Panc1 (cell line): ENCODE measurements around the gene LZTS2. TPM values are rescaled to one million over a fixed set of nuclear protein-coding genes. Genes with fewer than 3 reads are reported as not detected.
A peak's percentile ranks its signal among the peaks of the same experiment; 100 is the strongest.

ENCODE experiments used
- ATAC-seq: fragments of 200-7000 bp; cut with Tn5 transposase; 2 replicates; pipeline ENCODE4 v1.9.1; 2020; ENCODE audit warnings: mild to moderate bottlenecking, moderate library complexity
- BruUV-seq: library from RNA; stranded (reverse); fragments of 400-500 nt; replicated peaks from 2 replicates; lab custom pipeline; 2021; lab: Mats Ljungman, UMichigan
- CTCF ChIA-PET: fragments of 300-600 bp; sonication (Branson Sonifier 250); formaldehyde crosslinking; loops from one replicate; lab custom pipeline; 2022; ENCODE audit warnings: antibody characterized with exemption; lab: Charles Lee
- POLR2A ChIA-PET: fragments of 300-600 bp; sonication (Branson Sonifier 250); formaldehyde crosslinking; loops from one replicate; lab custom pipeline; 2022; ENCODE audit warnings: antibody characterized with exemption; lab: Charles Lee
- DNase-seq: peaks from one replicate; pipeline ENCODE4 v3.0.0-alpha.2; 2010; ENCODE audit warnings: low read depth, low spot score
- H3K27ac ChIP-seq: 2 replicates; pipeline ENCODE4 v1.5.1; 2011; ENCODE audit warnings: mild to moderate bottlenecking, low read length, inconsistent platforms
- H3K27me3 ChIP-seq: fragments of 200-500 bp; sonication (Bioruptor generic); 2 replicates; pipeline ENCODE4 v1.6.0; 2014; ENCODE audit warnings: low read length, inconsistent platforms; ENCODE audit not compliant: control insufficient read depth, insufficient read depth
- H3K36me3 ChIP-seq: fragments of 200-500 bp; sonication (Bioruptor generic); 2 replicates; pipeline ENCODE4 v1.5.1; 2014; ENCODE audit warnings: inconsistent platforms, mild to moderate bottlenecking, low read length, moderate library complexity; ENCODE audit not compliant: control insufficient read depth, insufficient read depth
- H3K4me1 ChIP-seq: 2 replicates; pipeline ENCODE4 v1.5.1; 2011; ENCODE audit warnings: inconsistent platforms, mild to moderate bottlenecking, low read length, moderate library complexity; ENCODE audit not compliant: control insufficient read depth, insufficient read depth
- H3K4me3 ChIP-seq, 2 experiments: 2 replicates each; pipeline ENCODE4 v1.5.1; 2011 to 2012; ENCODE audit warnings: low read depth in 2 of 2, low read length in 2 of 2, mild to moderate bottlenecking in 2 of 2, inconsistent platforms in 1 of 2, moderate library complexity in 1 of 2
- H3K9me3 ChIP-seq: fragments of 200-500 bp; sonication (Bioruptor generic); 2 replicates; pipeline ENCODE4 v1.5.1; 2014; ENCODE audit warnings: low read depth, mild to moderate bottlenecking, inconsistent platforms, low read length, moderate library complexity; ENCODE audit not compliant: control insufficient read depth, insufficient read depth
- CTCF ChIP-seq: fragments of 450-650 bp; IDR thresholded peaks from 2 replicates; pipeline ENCODE4 v1.5.1; 2017; ENCODE audit warnings: mild to moderate bottlenecking
- POLR2AphosphoS5 ChIP-seq: IDR thresholded peaks from 2 replicates; pipeline ENCODE4 v1.6.1; 2012; ENCODE audit warnings: mild to moderate bottlenecking, low read depth, low read length, moderate library complexity
- REST ChIP-seq, 2 experiments: IDR thresholded peaks; 2 replicates each; pipeline ENCODE4 v1.6.1; 2011 to 2012; ENCODE audit warnings: low read depth in 2 of 2, control low read depth in 1 of 2, low read length in 1 of 2, mild to moderate bottlenecking in 1 of 2, moderate library complexity in 1 of 2; ENCODE audit not compliant: insufficient read depth in 1 of 2
- SIN3A ChIP-seq: IDR thresholded peaks from 2 replicates; pipeline ENCODE4 v1.6.1; 2012; ENCODE audit warnings: low read depth, mild to moderate bottlenecking, low read length, moderate library complexity, borderline replicate concordance; ENCODE audit not compliant: insufficient read depth
- TCF7L2 ChIP-seq: IDR thresholded peaks from 2 replicates; pipeline ENCODE4 v1.6.1; 2011; ENCODE audit warnings: mild to moderate bottlenecking, low read depth, low read length, inconsistent platforms
- in situ Hi-C: cut with HindIII; loops from 2 replicates; pipeline ENCODE4 v1.10.0; 2016; ENCODE audit warnings: low sequenced_read_pairs, low pct_unique_long_range_greater_than_20kb
- intact Hi-C: fragments of 100-400 bp; cut with micrococcal nuclease; formaldehyde crosslinking; loops from one replicate; pipeline ENCODE4 v1.10.0; 2022; ENCODE audit not compliant: unreplicated experiment
- total RNA-seq: library from RNA; stranded (reverse); gene quantifications from one replicate; pipeline ENCODE4 v1.2.1, GENCODE V29; 2021; ENCODE audit not compliant: unreplicated experiment

LZTS2 gene
- total RNA-seq, 1 experiment from 2014 or later: 65.5 TPM

GRCh38 chr10:101012525-101013364 is 13.1 kb downstream of the LZTS2 start:
- peak; percentile 87 for ATAC-seq
- no peak for DNase-seq
- TF ChIP-seq TCF7L2: no peak
- no peak for TF ChIP-seq SIN3A
- TF ChIP-seq CTCF: peak; percentile 97
- TF ChIP-seq REST (IDR thresholded peaks at IDR 0.05; ENCODE audit: insufficient read depth in 1 of 2, low read depth in 2 of 2, low read length in 1 of 2): no peak
- no peak for TF ChIP-seq POLR2AphosphoS5
- ChIA-PET POLR2A (no interaction called here), CTCF (interaction anchor here (1.6 kb wide), 2 partner anchors 14 to 17 kb away, joined by 5 to 6 read pairs; no protein-coding TSS in a partner anchor)
- Histone ChIP-seq H3K27ac (no peak overlapping the region), H3K27me3 (no peaks in the 10 kb centered on the region), H3K4me3 (no peak overlapping the region), H3K36me3 (no peaks in the 10 kb centered on the region), H3K9me3 (no peaks in the 10 kb centered on the region), H3K4me1 (peaks cover 18% of the 10 kb centered on the region)
- intact Hi-C loops: no loop called here
- in situ Hi-C loops: no loop called here
- no TSS peak for BruUV-seq

- Histone ChIP-seq H3K36me3 (no peaks in the 10 kb centered on the region), H3K9me3 (no peaks in the 10 kb centered on the region), H3K4me1 (peaks cover 20% of the 10 kb centered on the region), H3K27me3 (no peaks in the 10 kb centered on the region), H3K27ac (no peak overlapping the region), H3K4me3 (no peak overlapping the region)
- BruUV-seq: no TSS peak
- CTCF ChIA-PET: interaction anchor here (0.6 to 2.4 kb wide), 7 partner anchors 15 to 48 kb away, joined by 3 to 11 read pairs (median 7); no protein-coding TSS in a partner anchor
- in situ Hi-C loops (no loop called here), intact Hi-C loops (no loop called here)
- TF ChIP-seq CTCF (no peak), TCF7L2 (no peak), SIN3A (no peak), REST (IDR thresholded peaks at IDR 0.05; ENCODE audit: insufficient read depth in 1 of 2, low read depth in 2 of 2, low read length in 1 of 2) (no peak)
- no peak for DNase-seq
- POLR2A ChIA-PET: no interaction called here
- no peak for ATAC-seq
These were observed 13.8 kb downstream of the LZTS2 start for GRCh38 chr10:101013365-101013825.
